ENCODE data around the gene HUNK.

Gene HUNK

GRCh38 chr21:31999810-32000468 lies 127.1 kb downstream of the HUNK start:
- Histone ChIP-seq H3K9me3 (replicated peaks; ENCODE audit: insufficient read depth, low read length) (no peaks in the 10 kb centered on the region), H4K20me1 (ENCODE audit: insufficient read depth, low read length) (no peaks in the 10 kb centered on the region), H3K4me2 (ENCODE audit: low read depth, low read length) (no peak overlapping the region), H3K4me1 (ENCODE audit: low read length) (no peaks in the 10 kb centered on the region), H3F3A (ENCODE audit: insufficient read depth, low read length) (no peaks in the 10 kb centered on the region), H3K9me2 (replicated peaks; ENCODE audit: insufficient read depth, low read length) (no peaks in the 10 kb centered on the region), H3K79me2 (ENCODE audit: low read length) (no peaks in the 10 kb centered on the region), H3K36me3 (replicated peaks; ENCODE audit: insufficient read depth, low read length) (no peaks in the 10 kb centered on the region), H3K27ac (ENCODE audit: low read length) (no peak overlapping the region), H3K27me3 (replicated peaks; ENCODE audit: insufficient read depth, low read length) (no peaks in the 10 kb centered on the region), H2AFZ (ENCODE audit: low read length) (no peak overlapping the region), H3K9ac (ENCODE audit: low read length) (no peak overlapping the region), H3K4me3 (ENCODE audit: low read length) (no peak overlapping the region)
- TF ChIP-seq EZH2 (optimal IDR thresholded peaks at IDR 0.05; ENCODE audit: low read depth, low read length) (no peak), CTCF (IDR thresholded peaks at IDR 0.05; ENCODE audit: low read length) (no peak), EZH2phosphoT487 (IDR thresholded peaks at IDR 0.05; ENCODE audit: low read length) (no peak)
- DNase-seq = no peak

DNA sequence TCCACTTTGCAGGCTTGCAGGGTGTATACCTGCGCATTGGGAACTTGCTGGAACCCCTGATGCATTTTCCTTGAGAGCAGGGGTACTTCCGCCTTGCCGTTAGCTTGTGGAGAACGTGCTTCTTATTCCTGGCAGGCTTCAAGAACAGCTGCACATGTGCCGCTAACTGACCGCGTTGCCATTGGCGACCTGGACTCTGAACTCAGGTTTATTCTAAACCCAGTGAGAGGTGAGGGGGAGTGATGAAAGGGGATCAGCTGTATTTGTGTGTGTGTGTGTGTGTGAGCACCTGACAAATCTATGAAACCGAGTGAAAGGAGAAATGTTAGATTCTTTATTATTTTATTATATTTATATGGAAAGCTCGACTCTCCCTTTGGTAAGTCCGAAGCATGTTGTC lies 128.6 kb downstream of the HUNK start:
- Histone ChIP-seq H3K27ac (ENCODE audit: low read length) (no peak overlapping the region), H3K27me3 (replicated peaks; ENCODE audit: insufficient read depth, low read length) (no peaks in the 10 kb centered on the region), H3K9ac (ENCODE audit: low read length) (no peak overlapping the region), H3K36me3 (replicated peaks; ENCODE audit: insufficient read depth, low read length) (no peaks in the 10 kb centered on the region), H3K79me2 (ENCODE audit: low read length) (no peaks in the 10 kb centered on the region), H2AFZ (ENCODE audit: low read length) (no peak overlapping the region), H3K9me2 (replicated peaks; ENCODE audit: insufficient read depth, low read length) (no peaks in the 10 kb centered on the region), H3K9me3 (replicated peaks; ENCODE audit: insufficient read depth, low read length) (no peaks in the 10 kb centered on the region), H3K4me3 (ENCODE audit: low read length) (no peak overlapping the region), H4K20me1 (ENCODE audit: insufficient read depth, low read length) (no peaks in the 10 kb centered on the region), H3K4me2 (ENCODE audit: low read depth, low read length) (no peak overlapping the region), H3F3A (ENCODE audit: insufficient read depth, low read length) (no peaks in the 10 kb centered on the region), H3K4me1 (ENCODE audit: low read length) (no peaks in the 10 kb centered on the region)
- TF ChIP-seq CTCF (IDR thresholded peaks at IDR 0.05; ENCODE audit: low read length) (no peak), EZH2phosphoT487 (IDR thresholded peaks at IDR 0.05; ENCODE audit: low read length) (no peak), EZH2 (optimal IDR thresholded peaks at IDR 0.05; ENCODE audit: low read depth, low read length) (no peak)
- DNase-seq = no peak

DNA sequence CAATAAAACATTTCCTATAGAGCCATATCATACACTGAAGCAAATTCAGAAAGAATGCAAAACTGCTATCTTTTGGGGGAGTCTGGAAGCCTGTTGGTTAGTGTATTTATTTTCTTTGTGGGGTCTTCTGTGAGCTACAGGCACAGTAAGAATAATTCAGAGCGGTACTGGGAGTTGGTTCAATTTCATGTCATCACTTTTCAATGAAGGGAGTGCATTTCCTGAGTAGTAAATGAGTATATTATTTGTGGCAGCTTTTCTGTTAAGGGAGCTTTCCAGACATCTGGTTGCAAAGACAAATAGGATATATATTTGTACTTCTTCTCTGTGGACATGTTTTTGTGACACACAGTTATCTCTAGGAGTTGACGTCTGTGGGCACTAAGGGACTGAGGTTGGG lies 130.6 kb downstream of the HUNK start:
- Histone ChIP-seq H3K27ac (ENCODE audit: low read length) (no peak overlapping the region), H3K9me2 (replicated peaks; ENCODE audit: insufficient read depth, low read length) (no peaks in the 10 kb centered on the region), H3K9me3 (replicated peaks; ENCODE audit: insufficient read depth, low read length) (no peaks in the 10 kb centered on the region), H3K4me3 (ENCODE audit: low read length) (no peak overlapping the region), H3K9ac (ENCODE audit: low read length) (no peak overlapping the region), H4K20me1 (ENCODE audit: insufficient read depth, low read length) (no peaks in the 10 kb centered on the region), H3K4me1 (ENCODE audit: low read length) (no peaks in the 10 kb centered on the region), H3K4me2 (ENCODE audit: low read depth, low read length) (no peak overlapping the region), H3K79me2 (ENCODE audit: low read length) (no peaks in the 10 kb centered on the region), H3F3A (ENCODE audit: insufficient read depth, low read length) (no peaks in the 10 kb centered on the region), H3K27me3 (replicated peaks; ENCODE audit: insufficient read depth, low read length) (no peaks in the 10 kb centered on the region), H3K36me3 (replicated peaks; ENCODE audit: insufficient read depth, low read length) (no peaks in the 10 kb centered on the region), H2AFZ (ENCODE audit: low read length) (no peak overlapping the region)
- TF ChIP-seq CTCF (IDR thresholded peaks at IDR 0.05; ENCODE audit: low read length) (no peak), EZH2 (optimal IDR thresholded peaks at IDR 0.05; ENCODE audit: low read depth, low read length) (no peak), EZH2phosphoT487 (IDR thresholded peaks at IDR 0.05; ENCODE audit: low read length) (no peak)
- DNase-seq = no peak

Measured in MM.1S (cell line).